Keratinocyte (primary cell): ENCODE data around the gene GHRH. TPM values are rescaled to one million over a fixed set of nuclear protein-coding genes. Genes with fewer than 3 reads are reported as not detected.

ENCODE experiments used
- DNase-seq: peaks from one replicate; pipeline ENCODE4 v3.0.0-alpha.2; 2011; ENCODE audit warnings: low read depth, missing footprints, low spot score
- FAIRE-seq: peaks from 2 replicates; lab custom pipeline; 2011; peaks lifted over from hg19 to GRCh38; lab: Jason Lieb, UNC
- H2AFZ ChIP-seq: 2 replicates; pipeline ENCODE4 v1.6.0; 2012; ENCODE audit warnings: low read length, control low read depth, inconsistent platforms; ENCODE audit not compliant: control insufficient read depth
- H3K27ac ChIP-seq: 2 replicates; pipeline ENCODE4 v1.5.1; 2011; ENCODE audit warnings: low read length; ENCODE audit not compliant: control insufficient read depth, insufficient read depth
- H3K27me3 ChIP-seq: 3 replicates; pipeline ENCODE4 v1.6.0; 2011; ENCODE audit warnings: low read length; ENCODE audit not compliant: control insufficient read depth, insufficient read depth; ENCODE audit errors: extremely low read depth
- H3K36me3 ChIP-seq, 2 experiments: 2 replicates in 1 of 2; 3 replicates in 1 of 2; pipeline ENCODE4 v1.5.1; 2011; ENCODE audit warnings: low read length in 2 of 2, mild to moderate bottlenecking in 1 of 2; ENCODE audit not compliant: control insufficient read depth in 2 of 2, insufficient read depth in 2 of 2; ENCODE audit errors: extremely low read depth in 1 of 2
- H3K4me1 ChIP-seq: 3 replicates; pipeline ENCODE4 v1.5.1; 2011; ENCODE audit warnings: low read length; ENCODE audit not compliant: control insufficient read depth, insufficient read depth; ENCODE audit errors: extremely low read depth
- H3K4me2 ChIP-seq: 3 replicates; pipeline ENCODE4 v1.6.0; 2011; ENCODE audit warnings: low read depth, low read length; ENCODE audit not compliant: control insufficient read depth, insufficient read depth; ENCODE audit errors: extremely low read depth
- H3K4me3 ChIP-seq, 3 experiments: fragments of 200-600 bp in 1 of 3; sonication (generic) in 1 of 3; 2 replicates in 2 of 3; 3 replicates in 1 of 3; pipeline ENCODE4 v1.5.1; 2011 to 2016; ENCODE audit warnings: low read length in 3 of 3, mild to moderate bottlenecking in 3 of 3, control low read depth in 2 of 3, inconsistent platforms in 1 of 3, low read depth in 1 of 3, mixed read lengths in 1 of 3, mixed run types in 1 of 3, moderate library complexity in 1 of 3; ENCODE audit not compliant: control insufficient read depth in 2 of 3, insufficient read depth in 2 of 3; ENCODE audit errors: extremely low read depth in 1 of 3
- H3K79me2 ChIP-seq: 2 replicates; pipeline ENCODE4 v1.6.0; 2012; ENCODE audit warnings: low read length; ENCODE audit not compliant: control insufficient read depth, insufficient read depth
- H3K9ac ChIP-seq: 3 replicates; pipeline ENCODE4 v1.6.0; 2011; ENCODE audit warnings: low read length; ENCODE audit not compliant: control insufficient read depth, insufficient read depth; ENCODE audit errors: extremely low read depth
- H3K9me1 ChIP-seq: 3 replicates; pipeline ENCODE4 v1.6.0; 2011; ENCODE audit warnings: low read length; ENCODE audit not compliant: control insufficient read depth, insufficient read depth; ENCODE audit errors: extremely low read depth
- H3K9me3 ChIP-seq: 2 replicates; pipeline ENCODE4 v1.5.1; 2012; ENCODE audit warnings: low read depth, low read length; ENCODE audit not compliant: control insufficient read depth
- H4K20me1 ChIP-seq: 3 replicates; pipeline ENCODE4 v1.6.0; 2011; ENCODE audit warnings: low read length; ENCODE audit not compliant: control insufficient read depth, insufficient read depth; ENCODE audit errors: extremely low read depth
- CTCF ChIP-seq, 3 experiments: IDR thresholded peaks in 1 of 3; conservative IDR thresholded peaks in 1 of 3; optimal IDR thresholded peaks in 1 of 3; 2 replicates in 2 of 3; 3 replicates in 1 of 3; pipeline versions ENCODE3 to v1.5.1; 2011; ENCODE audit warnings: low read length in 3 of 3, mild to moderate bottlenecking in 3 of 3, moderate library complexity in 2 of 3, control low read depth in 1 of 3, inconsistent platforms in 1 of 3; ENCODE audit not compliant: insufficient read depth in 2 of 3; ENCODE audit errors: extremely low read depth in 1 of 3
- EZH2 ChIP-seq: IDR thresholded peaks from one replicate; pipeline ENCODE4 v1.6.1; 2012; ENCODE audit warnings: inconsistent platforms, mild to moderate bottlenecking, low read length, moderate library complexity
- dilution Hi-C: fragments of 300-500 bp; cut with MboI; formaldehyde crosslinking; loops from one replicate; pipeline ENCODE4 v1.7.0; 2020; ENCODE audit warnings: low sequenced_read_pairs; ENCODE audit not compliant: extremely low pct_ligation_motif_present
- polyA plus RNA-seq, 5 experiments: library from polyadenylated mRNA; depleted of rRNA in 3 of 5; stranded (reverse) in 3 of 5; stranded (forward) in 1 of 5; unstranded in 1 of 5; fragments of >200 nt; gene quantifications; 1 replicate in 1 of 5; 2 replicates in 3 of 5; 3 replicates in 1 of 5; pipeline versions ENCODE4 v1.2.1 to v1.2.3, GENCODE V29; 2011 to 2012; ENCODE audit warnings: missing spikeins in 2 of 5, low read depth in 1 of 5, low replicate concordance in 1 of 5

The GHRH gene
- polyA plus RNA-seq, 1 donor (not counting 4 experiments of a cell fraction or from before 2014, with no cell fraction given): not detected

- Histone ChIP-seq H3K36me3 (peaks cover 36 to 42% of the 10 kb centered on the region in 2 experiments), H3K79me2 (no peaks in the 10 kb centered on the region), H3K4me1 (peaks cover 13% of the 10 kb centered on the region), H4K20me1 (no peaks in the 10 kb centered on the region), H3K9me1 (no peaks in the 10 kb centered on the region), H3K9ac (no peak overlapping the region), H3K4me3 (no peak overlapping the region), H3K27me3 (no peaks in the 10 kb centered on the region), H3K4me2 (no peak overlapping the region), H2AFZ (no peak overlapping the region), H3K9me3 (no peaks in the 10 kb centered on the region), H3K27ac (no peak overlapping the region)
- FAIRE-seq: no peak
- TF ChIP-seq EZH2 (no peak), CTCF (optimal IDR thresholded peaks at IDR 0.05 in 1 of 3, IDR thresholded peaks at IDR 0.05 in 1 of 3, conservative IDR thresholded peaks at IDR 0.05 in 1 of 3; ENCODE audit: extremely low read depth in 1 of 3, insufficient read depth in 2 of 3, low read length in 3 of 3) (no peak)
- dilution Hi-C loops: no loop called here
- no peak for DNase-seq
Observed at GRCh38 chr20:37237656-37238055, 24.0 kb downstream of the GHRH start.

GRCh38 chr20:37236462-37236861, 25.2 kb downstream of the GHRH start:
- no peak for TF ChIP-seq CTCF (optimal IDR thresholded peaks at IDR 0.05 in 1 of 3, IDR thresholded peaks at IDR 0.05 in 1 of 3, conservative IDR thresholded peaks at IDR 0.05 in 1 of 3; ENCODE audit: extremely low read depth in 1 of 3, insufficient read depth in 2 of 3, low read length in 3 of 3)
- no peak for TF ChIP-seq EZH2

More at GRCh38 chr20:37236462-37236861, 25.2 kb downstream of the GHRH start:
- no peak for FAIRE-seq
- Histone ChIP-seq H3K36me3 (peaks cover 44 to 46% of the 10 kb centered on the region in 2 experiments), H3K4me3 (no peak overlapping the region), H2AFZ (no peak overlapping the region), H3K27ac (no peak overlapping the region), H3K79me2 (no peaks in the 10 kb centered on the region), H3K9me1 (no peaks in the 10 kb centered on the region), H3K4me1 (peaks cover 13% of the 10 kb centered on the region), H4K20me1 (no peaks in the 10 kb centered on the region), H3K9me3 (no peaks in the 10 kb centered on the region), H3K4me2 (no peak overlapping the region), H3K9ac (no peak overlapping the region), H3K27me3 (no peaks in the 10 kb centered on the region)
- DNase-seq: no peak
- dilution Hi-C loops: no loop called here
